ENCODE data around the gene IMPACT.

- TF ChIP-seq CTCF (conservative IDR thresholded peaks at IDR 0.05; ENCODE audit: low read depth, low read length), result no peak
- TF ChIP-seq NFE2L2 (IDR thresholded peaks at IDR 0.05; ENCODE audit: low read depth, low read length), result no peak
- TF ChIP-seq RAD21 (IDR thresholded peaks at IDR 0.05; ENCODE audit: low read length), result no peak
- TF ChIP-seq USF2 (IDR thresholded peaks at IDR 0.05; ENCODE audit: low read depth, low read length), result no peak
- TF ChIP-seq CEBPB (IDR thresholded peaks at IDR 0.05; ENCODE audit: low read depth, low read length), result no peak
- TF ChIP-seq MXI1 (IDR thresholded peaks at IDR 0.05; ENCODE audit: borderline replicate concordance, low read depth, low read length), result no peak
- TF ChIP-seq POLR2A (IDR thresholded peaks at IDR 0.05; ENCODE audit: low read depth, low read length), result no peak
- no peak for TF ChIP-seq RCOR1 (IDR thresholded peaks at IDR 0.05; ENCODE audit: insufficient replicate concordance, low read length)
- no peak for TF ChIP-seq MAFK (IDR thresholded peaks at IDR 0.05; ENCODE audit: low read depth, low read length)
- TF ChIP-seq SMC3 (IDR thresholded peaks at IDR 0.05; ENCODE audit: low read depth, low read length), result no peak
Measured at GRCh38 chr18:24490539-24490938, 64.1 kb downstream of the IMPACT start.
